Activated CD8-positive, alpha-beta memory T cell treated with anti-CD3 and anti-CD28 coated beads for 1 hour (primary cell): ENCODE data around the gene MCU.
"Not testable (repeated sequence)": the region's sequence is repeated elsewhere in the genome, so short reads cannot be mapped to it uniquely, and the experiment has no call there.

Source experiments
- DNase-seq, 2 donors: peaks; one replicate each; pipeline ENCODE4 v3.0.0-alpha.2; 2020; ENCODE audit warnings: low read depth in 1 of 2; ENCODE audit errors: extremely low read depth in 1 of 2

The MCU gene

GRCh38 chr10:72888151-72888638, 196.3 kb downstream of the MCU start:
- DNase-seq = no peak

DNA sequence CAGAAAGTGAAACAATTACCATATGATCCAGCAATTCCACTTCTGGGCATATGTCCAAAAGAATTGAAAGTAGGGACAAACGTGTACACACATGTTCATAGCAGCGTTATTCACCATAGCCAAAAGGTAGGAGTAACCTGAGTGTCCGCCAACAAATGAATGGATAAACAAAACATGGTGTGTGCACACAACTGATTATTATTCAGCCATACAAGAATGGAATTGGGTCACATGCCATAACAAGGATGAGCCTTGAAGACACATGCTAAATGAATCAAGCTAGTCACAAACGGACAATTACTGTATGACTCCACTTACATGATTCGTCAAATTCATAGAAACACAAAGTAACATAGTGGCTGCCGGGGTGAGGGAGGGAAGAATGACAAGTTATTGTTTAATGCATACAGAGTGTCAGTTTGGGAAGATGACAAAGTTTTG, 197.5 kb downstream of the MCU start:
- DNase-seq = no peak

- no peak for DNase-seq
These were observed 198.1 kb downstream of the MCU start for GRCh38 chr10:72890086-72890485.

DNA sequence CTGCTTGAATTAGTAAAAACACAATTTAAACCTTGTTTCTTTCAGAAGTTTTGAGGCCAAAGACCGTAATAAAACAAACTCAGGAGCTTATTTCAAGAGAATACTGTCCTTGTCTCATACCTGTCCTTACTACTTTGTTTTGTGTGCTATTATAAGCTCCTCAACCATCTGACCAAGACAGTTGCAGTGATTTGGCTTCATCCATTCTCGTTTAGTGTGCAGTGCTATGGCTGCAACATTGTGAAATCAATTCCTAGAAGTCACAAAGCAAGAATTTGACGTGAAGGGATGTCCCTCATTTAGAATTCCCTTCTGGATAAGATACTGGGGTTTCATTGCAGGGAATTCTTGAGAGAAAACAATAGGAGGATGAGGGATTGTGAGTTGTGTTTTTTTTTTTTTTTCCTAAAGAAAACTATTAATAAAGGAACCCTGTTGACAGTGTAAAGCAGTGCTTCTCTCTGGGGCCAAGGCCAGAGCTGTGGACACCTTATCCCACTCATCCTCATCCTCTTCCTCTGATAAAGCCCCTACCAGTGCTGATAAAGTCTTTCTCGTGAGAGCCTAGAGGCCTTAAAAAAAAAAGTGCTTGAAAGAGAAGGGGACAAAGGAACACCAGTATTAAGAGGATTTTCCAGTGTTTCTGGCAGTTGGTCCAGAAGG, 201.3 kb downstream of the MCU start, which contains the start of gene OIT3:
TSS of gene OIT3 (plus strand) at position 604 of the 663 bp plus-strand sequence. CDS start 60 bp downstream, outside the sequence.
- no peak for DNase-seq

DNA sequence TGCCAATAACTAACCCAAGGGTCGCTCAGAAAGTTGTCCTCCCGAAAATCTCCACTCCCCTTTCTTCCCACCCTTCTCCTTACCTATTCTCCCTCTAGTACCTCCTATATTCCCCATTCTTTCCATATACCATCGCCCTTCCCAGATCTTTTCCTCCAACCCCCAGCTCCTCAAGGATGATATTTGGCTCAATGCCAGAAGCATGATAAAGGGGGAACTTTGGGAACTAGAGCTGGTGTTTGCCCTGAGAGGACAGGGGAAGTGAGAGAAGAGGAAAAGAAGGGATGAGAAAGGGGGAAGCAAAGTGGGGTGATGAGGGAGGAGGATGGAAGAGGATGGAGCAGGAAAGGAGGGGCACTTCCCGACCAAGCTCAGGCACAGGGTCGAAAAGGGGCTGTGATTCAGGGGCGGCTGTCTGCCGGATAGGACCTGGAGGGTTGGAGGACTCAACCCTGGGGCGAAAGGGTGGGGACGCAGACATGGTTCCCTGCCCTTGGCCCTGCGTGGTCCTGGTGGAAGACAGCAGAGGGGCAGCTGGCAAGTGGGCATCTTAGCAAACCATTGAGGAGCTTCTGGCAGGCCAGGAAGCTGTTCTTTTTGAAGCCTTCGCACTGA, 203.4 kb downstream of the MCU start:
- no peak for DNase-seq

GRCh38 chr10:72898616-72899015, 206.7 kb downstream of the MCU start:
- no peak for DNase-seq

- DNase-seq = no peak
These were observed 207.6 kb downstream of the MCU start for GRCh38 chr10:72899545-72899944.

DNA sequence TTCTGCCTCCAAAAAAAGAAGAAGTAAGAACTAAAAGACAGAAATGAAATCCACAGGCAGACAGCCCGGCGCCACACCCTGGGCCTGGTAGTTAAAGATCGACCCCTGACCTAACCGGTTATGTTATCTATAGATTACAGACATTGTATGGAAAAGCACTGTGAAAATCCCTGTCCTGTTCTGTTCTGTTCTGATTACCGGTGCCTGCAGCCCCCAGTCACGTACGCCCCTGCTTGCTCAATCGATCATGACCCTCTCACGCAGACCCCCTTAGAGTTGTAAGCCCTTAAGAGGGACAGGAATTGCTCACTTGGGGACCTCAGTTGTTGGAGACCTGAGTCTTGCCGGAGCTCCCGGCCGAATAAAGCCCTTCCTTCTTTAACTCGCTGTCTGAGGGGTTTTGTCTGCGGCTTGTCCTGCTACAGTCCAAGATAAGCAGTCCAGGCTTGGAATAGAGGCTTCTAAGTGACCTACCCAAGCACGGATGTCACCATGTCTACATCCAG, 212.1 kb downstream of the MCU start:
- DNase-seq = not testable (repeated sequence)

DNA sequence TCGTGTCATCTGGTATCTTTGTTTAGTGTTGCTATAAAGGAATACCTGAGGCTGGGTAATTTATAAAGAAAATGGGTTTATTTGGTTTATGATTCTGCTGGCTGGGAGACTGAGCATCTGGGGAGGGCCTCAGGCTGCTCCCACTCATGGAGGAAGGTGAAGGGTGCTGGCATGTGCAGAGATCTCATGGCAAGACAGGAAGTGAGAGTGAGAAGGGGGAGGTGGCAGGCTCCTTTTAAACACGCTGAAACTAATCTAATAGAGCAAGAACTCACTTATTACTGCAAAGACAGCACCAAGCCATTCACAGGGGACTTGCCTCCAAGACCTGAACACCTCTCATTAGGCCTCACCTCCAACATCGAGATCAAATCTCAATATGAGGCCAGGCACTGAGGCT, 212.9 kb downstream of the MCU start:
- DNase-seq = no peak

DNA sequence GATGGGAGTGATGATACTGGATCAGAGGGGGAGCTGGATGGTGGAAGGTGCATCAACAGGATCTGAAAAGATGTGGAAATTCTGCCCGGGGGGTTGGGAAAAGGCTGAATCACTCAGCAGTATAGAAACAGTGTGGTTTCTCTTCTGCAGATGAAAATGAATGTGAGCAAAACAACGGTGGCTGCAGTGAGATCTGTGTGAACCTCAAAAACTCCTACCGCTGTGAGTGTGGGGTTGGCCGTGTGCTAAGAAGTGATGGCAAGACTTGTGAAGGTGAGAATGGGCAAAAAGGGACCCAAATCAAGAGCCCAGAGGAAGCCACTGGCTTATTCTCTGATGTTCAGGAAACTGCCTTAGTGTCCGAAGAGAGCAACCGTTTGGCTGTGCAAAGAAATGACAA, 214.5 kb downstream of the MCU start:
- DNase-seq = no peak

DNA sequence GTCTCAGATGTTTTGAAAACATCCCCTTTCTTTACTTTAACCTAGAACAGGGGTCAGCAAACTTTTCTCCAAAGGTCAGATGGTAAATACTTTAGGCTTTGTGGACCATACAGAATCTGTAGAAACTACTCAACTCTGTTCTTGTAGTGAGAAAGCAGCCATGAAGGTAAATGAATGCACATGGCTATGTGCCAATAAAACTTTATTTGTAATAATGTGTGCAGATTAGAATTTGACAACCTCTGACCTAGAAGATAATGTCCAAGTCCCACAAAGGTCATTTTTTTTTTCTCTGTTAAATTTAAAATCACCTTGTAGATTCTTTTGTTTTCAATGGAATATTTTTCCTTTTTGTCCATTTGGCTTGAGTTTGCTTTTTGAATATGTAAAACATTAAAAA, 218.8 kb downstream of the MCU start:
- DNase-seq = no peak

DNA sequence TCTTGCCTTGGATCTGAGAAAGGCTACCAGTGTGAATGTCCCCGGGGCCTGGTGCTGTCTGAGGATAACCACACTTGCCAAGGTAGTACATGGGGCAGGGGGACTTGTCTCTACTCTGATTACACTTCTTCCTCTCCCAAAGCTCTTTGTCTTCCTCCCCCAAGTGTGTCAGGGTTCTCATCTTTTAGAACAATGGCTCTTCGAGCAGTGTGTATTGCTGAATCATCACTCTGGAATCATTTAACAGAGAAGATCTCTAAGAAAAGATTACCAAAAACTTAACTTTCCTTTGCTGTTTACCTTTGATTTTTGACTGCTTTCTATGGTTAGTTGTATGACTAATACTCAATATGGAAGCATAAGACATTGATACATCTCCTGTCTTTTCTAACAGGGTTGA, 219.8 kb downstream of the MCU start:
- DNase-seq = no peak

DNA sequence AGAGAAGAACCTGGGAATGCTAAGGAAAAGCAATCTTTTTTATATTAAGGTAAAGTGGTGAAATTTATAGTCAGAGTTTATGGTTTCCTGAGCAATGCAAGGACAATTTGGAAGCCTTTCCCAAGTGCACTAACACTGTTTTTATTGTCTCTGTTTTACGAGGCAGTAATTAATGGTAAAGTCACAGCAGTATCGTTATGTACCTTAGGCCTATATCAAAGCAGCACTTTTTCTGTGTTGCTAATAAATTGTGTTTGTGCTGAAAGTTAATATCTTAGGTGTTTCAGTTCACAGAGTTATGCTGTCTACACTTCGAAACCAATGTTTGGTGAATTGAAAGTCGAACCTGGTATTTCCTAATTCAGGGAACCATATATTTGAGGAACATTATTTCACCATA, 220.8 kb downstream of the MCU start:
- DNase-seq = no peak

- no peak for DNase-seq
These were observed 221.3 kb downstream of the MCU start for GRCh38 chr10:72913287-72913686.

DNA sequence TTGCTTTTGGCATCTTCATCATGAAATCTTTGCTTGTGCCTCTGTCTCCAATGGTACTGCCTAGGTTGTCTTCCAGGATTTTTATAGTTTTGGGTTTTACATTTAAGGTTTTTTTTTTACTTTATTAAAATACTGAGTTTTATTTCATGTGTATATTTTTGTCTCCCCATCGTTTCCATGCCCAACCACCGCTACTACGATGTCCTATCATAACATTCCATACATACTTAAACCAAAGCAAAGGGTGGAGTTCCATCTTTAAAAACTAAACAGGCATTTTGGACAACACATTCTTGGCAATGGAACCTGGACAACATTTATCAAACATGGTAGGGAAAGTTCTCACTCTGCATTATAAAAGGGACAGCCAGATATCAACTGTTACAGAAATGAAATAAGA, 225.3 kb downstream of the MCU start:
- not testable (repeated sequence) for DNase-seq

DNA sequence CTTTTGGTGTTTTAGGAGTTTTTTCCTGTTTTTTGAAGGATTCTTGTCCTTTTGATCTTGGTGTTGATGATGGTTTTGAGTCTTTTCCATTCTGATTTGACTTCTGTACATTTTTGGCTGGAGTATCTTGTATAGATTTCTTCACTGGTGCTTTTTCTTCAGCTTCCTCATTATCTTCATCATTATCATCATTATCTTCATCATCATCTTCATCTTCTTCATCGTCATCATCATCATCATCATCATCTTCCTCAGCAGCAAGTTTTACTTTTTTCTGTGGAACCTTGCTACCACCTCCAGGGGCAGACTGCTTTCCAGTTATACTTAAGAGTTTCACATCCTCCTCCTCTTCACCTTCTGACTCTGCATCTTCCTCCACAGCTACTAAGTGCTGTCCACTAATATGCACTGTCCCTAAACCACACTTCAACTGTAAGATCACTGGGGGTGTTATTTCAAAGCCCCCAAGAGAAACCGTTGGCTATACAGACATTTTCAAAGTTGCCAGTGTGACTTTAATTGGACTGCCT, 225.9 kb downstream of the MCU start:
- not testable (repeated sequence) for DNase-seq

GRCh38 chr10:72918352-72918751, 226.4 kb downstream of the MCU start:
- DNase-seq = no peak

GRCh38 chr10:72921147-72921683, 229.3 kb downstream of the MCU start:
- not testable (repeated sequence) for DNase-seq

GRCh38 chr10:72924351-72924750, 232.4 kb downstream of the MCU start:
- DNase-seq = no peak

- DNase-seq = no peak
These were observed 234.1 kb downstream of the MCU start for GRCh38 chr10:72925951-72926465.

DNA sequence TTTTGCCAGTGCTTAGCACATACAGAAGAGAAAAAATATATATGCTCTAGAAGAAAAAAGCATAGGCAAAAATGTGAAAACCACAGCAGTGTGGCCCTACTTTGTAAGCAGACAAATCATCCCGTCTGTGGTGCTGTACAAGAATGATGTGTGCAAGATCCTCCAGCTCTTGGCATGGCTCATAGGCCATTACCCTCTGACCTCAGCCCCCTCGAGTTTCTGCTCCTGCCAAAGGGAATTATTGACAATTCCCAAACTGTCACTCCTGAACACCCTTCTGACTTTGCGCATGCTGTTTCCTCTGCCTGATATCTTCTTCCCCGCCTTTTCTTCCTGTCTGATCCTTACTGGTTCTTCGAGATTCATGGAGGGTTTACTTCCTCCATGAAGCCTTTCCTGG, 235.5 kb downstream of the MCU start:
- no peak for DNase-seq

DNA sequence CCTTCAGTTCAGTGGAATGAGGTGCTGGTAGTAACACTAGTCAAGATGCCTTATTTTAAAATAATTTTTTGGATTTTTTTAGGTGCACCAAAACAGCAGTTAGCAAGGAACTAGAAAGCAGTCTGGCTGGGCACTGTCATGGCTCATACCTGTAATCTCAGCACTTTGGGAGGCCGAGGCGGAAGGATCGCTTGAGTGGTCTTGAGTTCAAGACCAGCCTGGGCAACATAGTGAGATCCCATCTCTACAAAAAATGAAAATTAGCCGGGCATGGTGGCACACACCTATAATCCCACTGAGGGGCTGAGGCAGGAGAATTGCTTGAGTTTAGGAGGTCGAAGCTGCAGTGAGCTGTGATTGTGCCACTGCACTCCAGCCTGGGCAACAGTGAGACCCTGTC, 236.9 kb downstream of the MCU start:
- DNase-seq = no peak
